Activated effector memory CD4-positive, alpha-beta T cell treated with Interleukin-2 at 50 U/mL for 16 hours (primary cell): ENCODE data around the gene DGKG.

Experiments
- DNase-seq: peaks from one replicate; pipeline ENCODE4 v3.0.0-alpha.2; 2020

DGKG gene

DNA sequence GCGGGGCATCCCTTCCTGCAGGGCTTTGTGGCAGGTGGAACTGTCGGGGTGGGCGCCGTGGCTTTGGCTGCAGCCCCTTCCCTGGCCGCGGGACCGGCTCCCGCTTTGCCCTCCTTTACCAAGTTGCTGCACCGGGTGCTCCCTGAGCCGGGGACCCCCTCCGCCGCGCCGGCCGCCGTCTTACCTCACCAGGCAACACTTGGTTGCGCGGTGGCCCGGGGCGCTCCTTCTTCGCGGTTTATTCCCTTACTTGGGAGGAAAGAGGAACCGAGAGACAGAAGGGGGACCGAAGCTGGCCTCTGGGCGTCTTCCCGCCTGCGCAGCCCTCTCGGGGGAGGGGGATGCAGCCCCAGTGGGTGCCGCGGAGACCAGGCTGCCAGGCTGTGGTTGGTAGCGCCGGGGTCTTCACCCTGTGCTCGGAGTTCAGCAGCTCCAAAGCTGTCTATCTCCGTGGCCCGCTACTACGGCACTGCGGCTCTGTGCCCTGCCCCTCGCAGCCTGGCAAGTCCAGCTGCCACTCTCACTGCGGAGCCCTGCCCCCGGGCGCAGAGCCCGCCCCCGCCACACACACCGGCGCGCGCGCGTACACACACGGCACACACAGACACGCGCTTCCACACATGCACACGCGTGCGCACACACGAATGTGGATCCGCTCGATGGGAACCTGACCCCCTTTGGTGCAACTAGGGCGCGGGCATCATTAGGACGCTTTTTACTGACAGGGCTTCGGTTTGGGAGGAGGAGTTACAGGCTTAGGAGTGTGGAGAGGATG, at the start of gene DGKG:
Gene DGKG (minus strand): TSS at position 473 of the 775 bp plus-strand sequence. CDS start 41,775 bp downstream, outside the sequence.
- no peak for DNase-seq

DNA sequence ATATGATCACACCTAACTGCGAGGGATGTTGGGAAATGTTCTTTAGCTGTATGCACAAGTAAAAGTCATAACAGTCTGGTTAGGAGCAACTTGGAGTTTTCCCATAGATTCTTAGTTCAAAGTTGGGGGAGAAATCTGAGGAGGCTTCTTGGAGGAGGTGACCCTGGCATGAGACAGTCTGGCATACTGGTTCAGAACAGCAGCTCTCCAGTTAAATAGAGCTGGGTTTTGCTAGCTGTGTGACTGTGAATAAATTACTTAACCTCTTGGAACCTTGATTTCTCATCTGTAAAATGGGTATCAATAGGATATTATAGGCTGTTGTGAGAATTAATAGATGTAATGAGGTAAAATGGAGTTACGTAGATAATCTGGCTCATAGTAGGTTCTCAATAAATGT, 49.1 kb upstream of the DGKG start:
- DNase-seq = no peak

- no peak for DNase-seq
Observed at GRCh38 chr3:186406669-186407635, 44.9 kb upstream of the DGKG start.

DNA sequence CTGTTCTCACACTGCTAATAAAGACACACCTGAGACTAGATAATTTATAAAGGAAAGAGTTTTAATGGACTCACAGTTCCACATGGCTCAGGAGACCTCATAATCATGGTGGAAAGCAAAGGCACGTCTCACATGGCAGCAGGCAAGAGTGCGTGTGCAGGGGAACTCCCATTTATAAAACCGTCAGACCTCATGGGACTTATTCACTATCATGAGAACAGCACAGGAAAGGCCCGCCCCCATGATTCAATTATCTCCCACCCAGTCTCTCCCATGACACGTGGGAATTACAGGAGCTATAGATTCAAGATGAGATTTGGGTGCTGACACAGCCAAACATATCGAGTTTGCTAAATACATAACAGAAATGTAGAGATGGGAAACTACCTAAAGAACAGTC, 39.5 kb upstream of the DGKG start:
- no peak for DNase-seq

DNA sequence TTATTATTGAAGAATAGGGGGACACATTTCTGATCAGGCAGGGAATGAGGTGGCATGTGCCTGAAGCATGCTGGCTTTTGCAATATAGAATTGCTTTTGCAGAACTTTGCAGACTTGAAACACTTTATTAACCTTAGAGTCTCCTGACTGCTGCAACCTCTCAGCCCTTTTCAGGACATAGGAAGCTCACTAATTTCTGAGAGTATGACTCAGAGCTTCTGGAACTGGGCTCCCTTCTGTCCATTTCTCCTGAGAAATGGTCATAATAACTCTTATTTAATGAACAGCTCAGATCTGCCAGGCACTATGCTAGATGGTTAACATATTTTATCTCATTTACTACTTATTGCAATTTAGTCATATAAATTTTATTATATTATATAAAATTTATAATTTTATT, 38.6 kb upstream of the DGKG start:
- no peak for DNase-seq

GRCh38 chr3:186400026-186400425, 38.0 kb upstream of the DGKG start:
- DNase-seq = no peak

- no peak for DNase-seq
Observed at GRCh38 chr3:186394566-186395217, 32.7 kb upstream of the DGKG start.

DNA sequence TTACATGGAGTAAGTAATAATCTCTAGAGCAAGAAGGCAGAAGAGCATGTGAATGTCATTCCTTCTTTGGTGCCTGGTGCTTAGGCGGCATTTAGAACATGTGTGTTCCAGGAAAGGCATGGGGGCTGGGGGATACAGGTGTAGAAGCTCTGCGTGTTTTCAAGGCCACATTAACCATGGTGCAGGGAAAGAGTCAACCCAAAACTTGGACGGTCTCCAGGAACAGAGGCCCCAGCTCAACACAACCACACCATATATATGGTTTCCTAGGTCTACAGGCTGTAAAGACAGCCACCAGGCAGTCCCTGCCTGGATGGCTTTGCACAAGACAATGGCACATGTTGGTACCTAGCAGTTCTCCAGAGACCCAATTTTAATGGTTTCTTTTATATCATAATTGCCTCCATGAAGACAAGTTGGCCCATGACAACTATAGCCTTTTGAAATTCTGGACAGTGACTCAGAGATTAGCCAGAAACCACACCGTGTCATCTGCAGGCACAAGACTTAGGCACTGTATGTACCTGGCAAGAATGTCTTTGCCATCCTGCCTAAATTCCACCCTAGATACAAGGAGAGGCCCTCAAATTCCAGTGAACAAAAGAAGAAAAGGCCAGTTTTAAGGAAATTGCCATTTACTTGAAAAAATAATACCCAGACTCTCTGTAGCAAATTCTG, 25.0 kb upstream of the DGKG start:
- DNase-seq = no peak

GRCh38 chr3:186385856-186386602, 24.0 kb upstream of the DGKG start:
- DNase-seq = no peak

DNA sequence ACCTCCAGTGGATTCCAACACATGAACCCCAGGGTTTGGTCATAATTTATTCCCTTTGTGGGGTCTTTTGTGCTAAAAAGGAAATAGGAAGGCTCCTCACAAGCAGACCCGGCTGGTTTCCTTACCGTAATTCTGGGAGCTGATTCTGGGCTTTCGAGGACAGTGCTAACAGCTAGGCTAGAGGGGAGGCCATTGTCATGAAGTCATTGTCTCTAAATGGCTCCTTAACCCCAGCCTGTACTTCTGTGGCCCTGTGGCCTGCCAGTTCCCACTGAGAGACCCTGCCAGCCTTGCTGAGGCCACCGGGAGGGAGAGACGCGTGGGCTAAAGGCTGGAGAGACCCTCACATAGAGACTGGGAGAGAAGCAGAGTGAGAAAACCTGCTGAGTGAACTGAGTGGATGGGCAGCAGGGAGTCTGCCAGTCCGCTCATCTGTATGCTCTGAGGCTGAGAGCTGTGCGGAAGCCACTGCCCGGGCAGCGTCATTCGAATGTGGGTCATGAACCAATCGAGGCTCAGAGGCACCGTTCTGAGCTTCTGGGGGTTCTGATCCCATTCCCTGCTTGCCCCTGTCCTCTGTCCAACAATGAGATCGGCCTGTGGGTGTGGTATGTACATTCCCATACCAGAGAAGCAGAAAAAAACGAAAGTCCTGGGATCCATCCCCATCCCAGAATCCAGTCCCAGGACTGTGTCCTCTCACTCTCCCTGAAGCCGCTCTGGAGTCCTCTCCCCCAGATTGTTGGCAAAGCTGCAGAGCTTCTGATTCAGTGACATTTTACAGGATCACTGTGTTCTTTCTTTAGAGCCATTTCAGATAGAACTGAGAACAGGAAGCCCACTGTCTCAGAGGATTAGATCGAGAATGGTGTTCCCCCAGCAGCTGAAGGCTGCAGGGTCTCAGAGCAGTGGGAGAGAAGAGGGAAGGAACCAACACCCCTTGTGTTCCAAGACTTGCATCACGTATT, 21.3 kb upstream of the DGKG start:
- no peak for DNase-seq

DNA sequence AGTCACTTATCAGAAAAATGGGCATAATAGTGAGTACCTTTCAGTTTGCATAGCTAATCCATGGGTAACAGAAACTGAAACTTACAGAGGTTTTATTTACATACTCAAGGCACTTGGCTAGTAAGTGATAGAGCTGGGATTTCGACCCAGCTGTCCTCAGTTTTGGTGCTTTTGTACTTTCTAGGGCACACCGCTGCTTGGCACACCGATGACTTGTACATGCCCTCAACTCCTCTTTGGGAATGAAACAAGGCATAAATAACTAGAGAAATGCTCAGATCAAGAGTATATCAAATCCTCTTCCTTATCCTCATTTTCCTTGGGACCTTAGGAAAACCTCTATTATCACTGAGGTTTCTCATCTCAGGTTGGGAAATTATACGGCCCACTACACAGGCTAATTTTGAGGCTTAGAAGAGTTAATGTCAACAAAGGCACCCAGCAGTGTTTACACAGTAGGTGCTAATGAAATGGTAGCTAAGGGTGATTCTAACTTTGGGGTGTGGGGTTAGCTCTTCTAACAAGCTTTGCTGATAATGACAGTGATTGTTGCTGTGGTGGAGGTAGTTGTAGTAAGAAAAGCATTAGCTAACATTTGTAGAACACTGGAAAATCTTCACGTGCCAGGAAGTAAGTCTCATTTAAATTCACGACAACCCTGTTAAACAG, 20.3 kb upstream of the DGKG start:
- no peak for DNase-seq

- no peak for DNase-seq
Observed at GRCh38 chr3:186381424-186382216, 19.6 kb upstream of the DGKG start.

DNA sequence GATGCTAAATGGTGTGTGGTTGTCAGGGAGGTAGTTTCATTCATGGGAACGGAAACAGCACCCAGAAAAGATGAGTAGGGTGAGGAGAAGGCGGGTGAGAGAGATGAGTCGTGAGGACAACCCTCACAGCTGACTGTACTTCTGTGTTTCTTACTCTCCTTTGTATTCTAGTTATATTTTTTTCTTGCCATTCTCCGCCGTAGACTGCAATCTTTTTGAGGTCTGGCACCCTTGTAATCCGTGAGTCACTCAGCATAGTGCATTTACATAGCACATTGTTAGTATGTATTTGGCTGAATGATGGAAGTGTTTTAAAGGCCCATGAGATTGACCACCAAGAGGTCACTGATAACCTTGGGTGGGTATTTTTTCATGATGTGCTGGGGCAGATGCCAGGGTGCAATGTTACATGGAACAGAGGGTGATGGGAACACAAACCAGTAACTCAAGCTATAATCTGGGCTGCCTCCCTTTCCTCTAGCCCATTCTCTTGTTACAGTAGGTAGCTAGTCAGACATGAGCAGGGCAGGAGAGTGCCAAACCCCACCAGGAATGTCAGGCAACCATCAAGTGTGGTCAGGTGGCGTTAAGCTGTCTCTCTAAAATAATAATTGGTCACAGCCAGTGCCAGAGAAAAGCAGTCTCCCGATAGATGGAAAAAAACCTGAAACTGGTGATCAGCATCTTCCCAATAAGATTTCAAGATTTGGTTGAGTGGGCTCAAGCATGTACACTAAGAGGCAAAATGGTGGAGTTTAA, 18.8 kb upstream of the DGKG start:
- DNase-seq = no peak

- DNase-seq = no peak
Observed at GRCh38 chr3:186375443-186375842, 13.4 kb upstream of the DGKG start.

DNA sequence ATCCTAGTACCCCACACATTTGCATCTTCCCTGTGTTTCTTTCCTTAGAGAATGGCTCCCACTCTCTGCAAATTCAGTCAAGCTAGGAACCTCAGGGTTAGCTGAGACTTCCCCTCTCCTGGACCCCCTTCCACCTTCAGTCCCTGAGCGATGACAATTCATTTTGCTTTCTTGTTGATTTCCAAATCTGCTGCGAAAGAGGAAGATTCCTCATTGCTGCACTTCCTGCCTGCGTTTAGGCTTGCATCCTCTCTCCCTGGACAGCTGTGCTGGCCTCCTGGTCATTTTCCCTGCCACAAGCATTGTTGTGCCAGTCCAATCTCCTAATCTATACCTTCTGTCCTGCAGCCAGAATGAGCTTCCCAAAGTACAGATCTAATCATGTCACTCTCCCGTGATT, 12.3 kb upstream of the DGKG start:
- DNase-seq = no peak

GRCh38 chr3:186369217-186369616, 7.2 kb upstream of the DGKG start:
- DNase-seq = no peak

DNA sequence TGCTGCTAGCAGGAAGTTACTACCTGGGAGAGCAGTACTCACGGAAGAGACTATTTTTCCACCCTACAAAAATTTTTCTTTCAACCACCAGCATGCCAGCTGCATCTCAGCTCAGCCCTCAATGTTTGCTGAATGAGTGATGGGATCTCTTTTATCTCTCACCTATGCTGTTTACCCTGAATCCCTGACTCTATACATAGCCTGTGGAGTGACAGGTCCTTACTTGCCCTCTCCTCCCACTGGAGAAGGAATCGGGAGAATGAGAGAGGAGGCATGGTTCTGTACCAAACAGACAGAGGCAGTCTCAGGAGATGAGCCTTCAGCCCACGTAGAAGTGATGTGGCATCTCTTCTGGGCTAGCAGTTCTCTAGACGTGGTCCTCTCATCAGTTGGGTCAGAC, 6.7 kb upstream of the DGKG start:
- DNase-seq = no peak

DNA sequence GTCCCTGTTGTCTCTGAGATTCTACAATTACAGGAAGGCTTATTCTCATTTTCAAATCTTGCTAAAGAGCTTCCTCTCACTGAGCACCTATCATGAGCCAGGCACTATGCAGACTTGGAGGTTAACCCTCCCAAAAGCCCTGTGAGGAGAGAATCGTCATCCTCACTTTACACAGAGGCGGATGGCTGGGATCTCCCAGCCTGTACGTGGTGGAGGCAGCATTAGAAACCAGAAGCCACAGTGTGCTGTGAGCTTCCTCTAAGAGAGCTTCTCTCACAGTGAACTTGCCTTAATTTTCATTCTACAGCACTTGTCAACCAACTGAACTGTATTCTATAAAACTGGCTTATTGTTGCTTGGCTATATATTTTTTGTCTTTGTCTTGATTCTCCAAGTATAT, 6.1 kb upstream of the DGKG start:
- DNase-seq = no peak

DNA sequence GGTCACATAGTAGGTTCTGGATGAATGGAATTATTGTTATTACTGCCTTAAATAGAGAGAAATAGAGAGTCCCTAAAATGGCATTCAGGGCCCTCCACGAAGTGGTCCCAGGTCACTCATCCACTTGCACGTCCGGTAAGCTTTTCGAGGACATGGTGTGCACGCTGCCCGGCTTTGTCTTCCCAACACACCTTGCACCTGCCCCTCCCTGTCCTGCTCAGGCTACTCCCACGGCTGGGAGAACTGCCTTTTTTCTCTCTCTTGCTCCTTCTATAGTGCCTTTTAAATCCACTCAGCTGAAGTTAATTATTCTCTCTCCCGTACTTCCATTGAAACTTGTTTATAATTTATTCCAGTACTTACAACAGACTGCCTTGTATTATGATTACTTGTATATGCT, 5.6 kb upstream of the DGKG start:
- DNase-seq = no peak
